ENCODE measurements around the gene GRAMD1B. TPM values are rescaled to one million over a fixed set of nuclear protein-coding genes. Genes with fewer than 3 reads are reported as not detected.
"Not testable (repeated sequence)": the region's sequence is repeated elsewhere in the genome, so short reads cannot be mapped to it uniquely, and the experiment has no call there.

Gene GRAMD1B
- total RNA-seq, 4 donors from 2014 or later = 2.1 to 8.5 (median 7.0) TPM

GRCh38 chr11:123567466-123567865, 137.4 kb downstream of the GRAMD1B start:
- no peak for TF ChIP-seq CTCF (IDR thresholded peaks at IDR 0.05)
- no peak for ATAC-seq (ENCODE audit: low FRiP score)
- DNase-seq (ENCODE audit: low spot score) = no peak

GRCh38 chr11:123568367-123568870, 138.3 kb downstream of the GRAMD1B start:
- TF ChIP-seq CTCF (IDR thresholded peaks at IDR 0.05) = no peak
- no peak for ATAC-seq (ENCODE audit: low FRiP score)
- no peak for DNase-seq (ENCODE audit: low spot score)

GRCh38 chr11:123569393-123569792, 139.3 kb downstream of the GRAMD1B start:
- ATAC-seq (ENCODE audit: low FRiP score) = no peak

GRCh38 chr11:123570939-123571580, 141.0 kb downstream of the GRAMD1B start:
- ATAC-seq (ENCODE audit: low FRiP score) = no peak
- TF ChIP-seq CTCF (IDR thresholded peaks at IDR 0.05) = no peak
- DNase-seq (ENCODE audit: low spot score) = no peak

More at GRCh38 chr11:123569393-123569792, 139.3 kb downstream of the GRAMD1B start:
- no peak for TF ChIP-seq CTCF (IDR thresholded peaks at IDR 0.05)
- DNase-seq (ENCODE audit: low spot score) = no peak

- not testable (repeated sequence) for ATAC-seq (ENCODE audit: low FRiP score); DNase-seq (ENCODE audit: low spot score)
Measured at GRCh38 chr11:123572791-123573190, 142.7 kb downstream of the GRAMD1B start.

- DNase-seq (ENCODE audit: low spot score) (no peak), ATAC-seq (ENCODE audit: low FRiP score) (no peak)
- no peak for TF ChIP-seq CTCF (IDR thresholded peaks at IDR 0.05)
Measured at GRCh38 chr11:123573286-123573685, 143.2 kb downstream of the GRAMD1B start.

- DNase-seq (ENCODE audit: low spot score) (no peak), ATAC-seq (ENCODE audit: low FRiP score) (no peak)
- TF ChIP-seq CTCF (IDR thresholded peaks at IDR 0.05) = no peak
Measured at GRCh38 chr11:123575441-123575840, 145.4 kb downstream of the GRAMD1B start.
